Cortex of kidney (tissue), 1 donor: ENCODE measurements around the gene HOXB9.

Experiments used
- DNase-seq: peaks from one replicate; lab custom pipeline; 2025; lab: John Stamatoyannopoulos, UW

HOXB9 gene

DNA sequence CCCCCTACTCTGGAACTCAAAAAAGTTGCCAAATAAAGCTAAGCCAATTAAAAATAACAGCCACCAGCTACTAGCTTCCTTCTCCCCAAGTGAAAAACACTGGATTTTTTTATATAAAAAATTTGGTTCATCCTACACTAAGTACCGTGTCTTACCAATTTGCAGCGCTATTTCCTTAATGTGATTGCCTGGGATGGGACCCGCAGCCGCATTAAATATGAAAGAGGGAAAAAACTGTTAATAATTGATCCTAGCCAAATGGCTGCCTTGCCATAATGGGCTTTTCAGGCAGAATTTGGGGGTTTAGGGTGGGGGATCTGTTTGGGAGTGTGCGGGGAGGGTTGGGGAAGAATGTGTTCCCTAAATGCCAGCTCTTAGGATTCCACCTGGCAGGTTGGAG, 2.0 kb downstream of the HOXB9 start:
- no peak for DNase-seq

DNA sequence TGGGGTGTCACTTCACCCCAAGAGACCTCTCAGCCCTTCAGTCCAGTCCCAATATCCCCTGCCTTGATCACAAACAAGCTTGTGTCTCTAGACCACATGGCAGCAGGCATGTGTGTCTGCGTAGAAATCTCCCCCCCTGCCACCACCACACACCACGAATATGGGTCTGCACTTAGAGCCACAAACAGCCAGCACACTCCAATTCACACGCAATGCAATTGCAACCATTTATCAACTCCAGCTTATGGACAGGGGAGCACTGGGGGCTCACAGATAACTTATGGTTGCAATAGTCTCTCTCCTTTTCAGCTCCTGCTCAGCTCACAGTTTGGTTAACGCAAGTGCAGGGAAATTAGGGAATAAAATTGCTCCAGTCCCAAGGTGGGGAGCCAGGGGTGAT, 2.6 kb downstream of the HOXB9 start:
- no peak for DNase-seq

DNA sequence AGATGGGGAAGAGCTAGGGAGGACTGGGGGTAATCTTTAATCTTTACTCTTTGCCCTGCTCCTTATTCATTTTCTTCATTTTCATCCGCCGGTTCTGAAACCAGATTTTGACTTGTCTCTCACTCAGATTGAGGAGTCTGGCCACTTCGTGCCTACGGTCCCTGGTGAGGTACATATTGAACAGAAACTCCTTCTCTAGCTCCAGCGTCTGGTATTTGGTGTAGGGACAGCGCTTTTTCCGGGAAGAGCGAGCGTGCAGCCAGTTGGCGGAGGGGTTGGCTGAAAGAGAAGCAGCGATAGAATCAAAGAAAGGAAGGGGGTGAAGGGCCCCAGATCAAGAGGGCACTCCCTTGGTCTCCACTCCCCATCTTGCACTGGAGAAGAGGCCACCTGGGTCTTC, 3.3 kb downstream of the HOXB9 start:
- no peak for DNase-seq

DNA sequence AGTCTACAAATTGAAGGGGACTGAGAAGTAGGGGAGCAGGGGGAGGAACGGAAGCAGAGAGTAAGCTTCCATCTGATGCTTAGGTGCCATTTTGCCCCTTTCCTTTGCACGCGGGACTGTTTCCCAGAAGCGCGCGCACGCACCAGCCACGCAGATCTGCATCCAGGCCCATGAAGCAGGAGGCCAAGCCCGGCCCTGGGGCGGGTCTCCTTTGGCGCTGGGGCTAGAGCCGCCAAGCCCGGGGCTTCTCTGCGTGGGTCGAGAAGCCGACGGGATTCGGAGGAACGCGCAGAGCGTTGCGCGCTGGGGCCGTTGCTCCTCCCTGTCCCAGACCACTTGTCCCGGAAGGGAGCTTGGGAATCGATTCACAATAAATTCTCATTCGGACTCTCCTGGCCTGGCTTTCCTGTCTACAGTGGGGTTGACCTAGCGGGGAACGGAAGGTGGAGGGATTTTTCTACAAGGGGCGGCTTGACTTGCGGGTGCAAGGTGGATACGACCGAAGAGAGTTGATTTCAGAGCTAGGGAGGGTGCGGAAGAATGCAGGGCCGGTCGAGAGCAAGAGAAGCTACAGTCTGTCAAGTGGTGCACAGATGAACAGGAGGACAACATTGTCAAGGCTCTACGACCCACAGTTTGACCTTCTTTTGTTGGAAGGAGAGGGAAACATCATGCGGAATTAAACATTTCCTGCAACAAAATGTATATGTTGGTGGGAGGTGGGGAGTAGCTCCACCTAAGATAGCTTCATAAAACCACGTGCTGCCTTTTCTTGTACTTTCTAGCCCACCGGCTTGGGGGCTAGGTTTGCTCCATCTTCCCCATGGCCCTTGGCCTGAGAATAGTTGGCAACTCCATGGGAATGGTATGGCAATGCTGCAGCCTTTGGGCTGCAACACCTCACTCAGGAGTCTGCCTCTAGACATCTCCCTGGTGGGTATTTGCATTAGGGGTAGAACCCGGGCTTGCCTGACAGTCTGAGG, 4.5 kb downstream of the HOXB9 start:
- DNase-seq = no peak

DNA sequence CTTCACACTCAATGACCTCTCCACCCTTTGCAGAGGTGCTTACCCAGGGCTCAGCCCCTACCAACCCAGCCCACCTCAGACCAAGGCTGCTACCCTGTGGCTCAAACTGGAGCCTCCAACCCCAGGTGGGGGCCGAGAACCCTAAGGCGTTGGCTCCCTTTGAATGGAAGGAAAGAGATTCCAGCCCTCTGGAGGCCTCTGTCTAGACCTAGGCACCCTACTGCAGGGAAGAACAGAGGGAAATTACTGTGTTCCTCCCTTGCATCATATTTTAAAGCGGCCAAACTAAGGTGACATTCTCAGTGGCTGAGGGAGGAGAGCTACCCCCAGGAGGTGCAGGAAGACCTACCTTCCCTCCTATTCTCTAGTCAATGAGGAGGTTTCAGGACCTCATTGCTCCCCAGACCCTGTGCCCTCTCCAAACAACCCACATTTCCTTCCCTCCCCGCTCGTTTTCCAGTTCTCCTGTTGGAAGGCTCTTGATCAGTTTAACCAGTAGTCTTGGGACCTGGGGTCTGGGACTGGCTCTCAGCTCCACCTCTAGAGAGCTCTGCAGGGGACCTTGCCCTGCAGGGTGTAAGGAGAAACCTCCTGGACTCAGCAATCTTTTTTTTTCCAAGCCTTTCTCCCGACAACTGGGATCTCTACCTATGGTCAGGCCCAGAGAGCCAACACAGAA, 5.6 kb downstream of the HOXB9 start:
- DNase-seq = no peak

DNA sequence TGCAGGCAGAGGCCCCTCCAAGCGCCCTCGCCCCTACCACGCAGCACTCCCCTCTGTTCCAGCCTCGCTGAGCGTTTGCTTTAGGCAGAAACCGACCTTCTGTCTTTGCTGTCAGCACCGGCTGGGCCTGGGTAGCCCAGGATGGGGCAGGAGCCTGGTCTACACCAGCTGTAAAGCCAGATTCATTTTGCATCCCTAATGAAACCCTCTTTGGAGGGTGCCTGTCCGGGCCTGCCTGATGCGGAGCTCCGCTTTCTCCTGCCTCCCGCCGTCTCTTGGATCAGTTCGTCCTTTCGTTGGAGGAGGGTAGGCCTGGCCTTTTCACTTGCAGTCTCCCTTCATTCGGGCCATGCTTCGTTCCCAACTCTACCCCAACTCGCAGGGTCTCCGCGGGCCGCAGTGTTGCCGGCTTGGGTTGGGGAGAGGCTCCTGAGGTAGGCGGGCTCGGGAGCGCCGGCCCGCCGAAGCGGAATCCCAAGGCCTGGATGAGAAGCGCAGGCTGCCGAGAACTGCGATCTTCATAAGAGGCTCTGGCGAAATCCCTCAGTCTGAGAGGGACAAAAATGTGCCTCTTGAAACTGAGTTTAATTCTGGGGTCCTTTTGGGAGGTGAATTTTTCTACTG, 6.2 kb downstream of the HOXB9 start:
- DNase-seq = no peak

DNA sequence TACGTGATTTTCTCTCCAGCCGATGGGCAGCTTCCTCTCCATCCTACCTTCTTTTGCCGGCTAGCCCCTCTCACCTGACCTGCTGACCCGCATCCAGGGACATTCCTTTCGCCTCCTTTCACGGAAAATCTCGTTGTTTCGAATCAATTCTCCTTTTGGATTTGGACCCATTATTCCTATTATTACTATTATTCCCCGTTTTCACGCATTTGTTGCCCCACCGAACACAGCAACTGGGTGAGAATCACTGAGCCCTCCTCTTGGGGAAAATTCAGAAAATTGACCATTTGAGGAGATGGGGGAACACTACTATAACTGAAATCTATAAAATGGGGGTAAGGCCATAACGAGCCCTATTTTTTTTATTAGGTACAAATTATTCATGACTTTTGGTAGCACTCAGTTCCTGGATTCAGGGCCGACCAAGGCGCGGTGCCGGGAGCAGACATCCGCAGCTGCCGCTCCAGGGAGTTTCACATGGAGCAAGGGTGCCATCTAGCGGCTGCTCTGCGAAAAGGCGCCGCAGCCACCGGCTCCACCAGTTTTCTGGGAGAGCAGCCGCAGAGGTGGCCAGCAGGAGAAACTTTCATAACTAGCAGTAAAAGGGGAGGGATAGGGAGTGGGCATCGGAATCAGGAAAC, 7.8 kb downstream of the HOXB9 start:
- DNase-seq = no peak

DNA sequence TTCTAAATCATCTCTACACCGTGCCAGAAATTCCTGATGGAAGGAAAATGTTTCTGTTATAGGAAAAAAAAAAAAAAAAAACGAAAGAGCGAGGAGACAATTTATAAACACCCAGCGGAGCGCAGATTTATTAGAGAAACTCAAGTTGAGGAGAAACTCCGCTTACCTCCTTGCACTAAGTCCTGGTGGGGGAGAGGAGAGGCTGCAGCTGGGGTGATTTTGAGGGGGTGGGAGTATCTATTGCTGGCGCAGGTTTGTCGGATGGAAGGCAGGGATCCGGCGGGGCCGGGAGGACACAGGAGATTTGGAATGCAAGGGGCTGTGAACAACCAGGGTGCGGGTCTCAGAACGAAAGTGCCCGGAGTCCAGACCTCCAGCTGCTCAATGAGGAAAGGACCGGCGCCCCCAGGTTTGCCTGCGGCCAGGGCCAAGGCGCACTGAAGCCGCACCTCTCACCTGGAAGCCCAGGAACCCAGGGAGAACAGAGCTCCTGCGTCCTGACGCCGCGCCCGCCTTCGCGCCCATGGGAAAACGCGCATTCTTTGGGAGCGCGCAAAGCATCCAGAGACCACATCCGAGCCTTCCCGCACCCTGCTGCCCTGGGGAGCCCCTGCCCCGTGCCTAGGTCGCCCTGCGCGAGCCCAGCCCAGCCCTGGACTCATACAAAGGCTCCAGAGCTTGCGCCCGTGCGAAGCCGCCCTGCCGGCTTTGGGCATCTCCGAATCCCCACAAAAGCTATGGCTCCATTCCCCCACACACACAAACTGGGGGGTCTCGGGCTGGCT, 8.5 kb downstream of the HOXB9 start:
- DNase-seq = no peak

DNA sequence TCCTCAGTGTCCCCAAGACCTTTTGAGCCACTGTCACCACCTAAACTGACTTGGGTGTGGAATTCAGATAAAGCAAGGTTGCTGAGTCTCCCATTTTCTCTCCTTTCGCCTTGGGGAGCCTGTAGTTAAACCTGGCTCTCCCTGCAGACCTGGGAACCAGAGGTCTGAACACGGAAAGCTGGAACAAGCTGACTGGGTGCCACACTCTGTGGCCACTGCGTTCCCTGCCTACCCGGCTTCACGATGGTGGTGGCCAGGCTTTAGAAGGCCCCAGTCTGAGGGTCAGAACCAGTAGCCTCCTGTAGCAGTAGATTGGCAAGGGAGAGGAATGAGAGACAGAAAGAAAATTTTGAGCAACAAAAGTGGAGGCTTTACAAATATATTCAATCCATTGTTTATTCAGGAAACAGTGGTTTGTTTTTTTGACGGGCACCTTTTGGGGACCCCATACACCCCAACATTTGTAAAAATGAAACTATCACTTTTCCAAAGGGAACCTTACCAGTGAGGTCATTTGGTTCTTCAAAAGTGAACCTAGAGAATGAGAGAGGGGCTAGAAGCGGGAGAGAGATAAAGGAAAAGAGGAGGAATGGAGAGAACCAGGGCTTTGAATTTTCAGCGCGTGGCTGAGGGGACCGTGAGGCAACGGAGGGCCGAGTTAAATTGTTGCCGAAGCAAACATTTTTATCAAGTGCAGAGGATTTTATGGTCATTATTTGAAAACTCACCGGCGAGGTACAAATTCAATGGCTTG, 9.3 kb downstream of the HOXB9 start:
- DNase-seq = no peak

DNA sequence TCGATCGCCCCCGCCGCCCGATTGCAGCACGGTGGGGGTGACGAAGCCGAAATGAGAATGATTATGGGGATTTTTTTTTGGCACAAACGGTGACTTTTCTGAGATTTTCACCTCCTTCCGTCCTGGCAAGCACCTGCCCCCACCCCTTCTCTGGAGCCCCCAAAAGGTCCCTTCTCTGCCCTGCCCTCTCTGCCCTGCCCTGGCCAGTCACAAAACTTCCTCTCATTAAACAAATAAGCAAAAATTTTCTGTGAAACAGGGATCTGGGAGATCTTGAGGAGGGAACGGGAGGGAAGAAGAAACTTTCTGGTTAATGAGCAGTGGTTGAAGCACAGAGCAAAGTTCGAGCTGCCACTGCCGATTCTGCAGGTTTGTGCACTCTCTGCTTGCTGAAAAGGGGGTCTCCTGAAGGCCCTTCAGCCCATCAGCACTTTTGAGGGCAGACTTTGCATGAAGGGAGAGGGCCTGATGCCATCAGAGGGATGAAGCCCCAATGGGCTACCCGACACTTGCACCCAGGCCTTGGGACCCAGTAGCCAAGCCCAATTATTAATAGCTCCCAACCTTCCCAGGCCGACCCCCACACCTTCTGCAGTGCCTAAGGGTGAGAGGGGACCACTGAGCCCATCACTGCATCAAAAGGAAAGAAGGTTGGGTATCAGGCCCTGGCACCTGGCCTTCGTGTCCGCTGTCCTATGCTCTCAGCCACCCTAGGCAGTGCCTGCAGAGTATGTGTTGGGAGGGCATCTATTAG, 10.0 kb downstream of the HOXB9 start:
- no peak for DNase-seq

DNA sequence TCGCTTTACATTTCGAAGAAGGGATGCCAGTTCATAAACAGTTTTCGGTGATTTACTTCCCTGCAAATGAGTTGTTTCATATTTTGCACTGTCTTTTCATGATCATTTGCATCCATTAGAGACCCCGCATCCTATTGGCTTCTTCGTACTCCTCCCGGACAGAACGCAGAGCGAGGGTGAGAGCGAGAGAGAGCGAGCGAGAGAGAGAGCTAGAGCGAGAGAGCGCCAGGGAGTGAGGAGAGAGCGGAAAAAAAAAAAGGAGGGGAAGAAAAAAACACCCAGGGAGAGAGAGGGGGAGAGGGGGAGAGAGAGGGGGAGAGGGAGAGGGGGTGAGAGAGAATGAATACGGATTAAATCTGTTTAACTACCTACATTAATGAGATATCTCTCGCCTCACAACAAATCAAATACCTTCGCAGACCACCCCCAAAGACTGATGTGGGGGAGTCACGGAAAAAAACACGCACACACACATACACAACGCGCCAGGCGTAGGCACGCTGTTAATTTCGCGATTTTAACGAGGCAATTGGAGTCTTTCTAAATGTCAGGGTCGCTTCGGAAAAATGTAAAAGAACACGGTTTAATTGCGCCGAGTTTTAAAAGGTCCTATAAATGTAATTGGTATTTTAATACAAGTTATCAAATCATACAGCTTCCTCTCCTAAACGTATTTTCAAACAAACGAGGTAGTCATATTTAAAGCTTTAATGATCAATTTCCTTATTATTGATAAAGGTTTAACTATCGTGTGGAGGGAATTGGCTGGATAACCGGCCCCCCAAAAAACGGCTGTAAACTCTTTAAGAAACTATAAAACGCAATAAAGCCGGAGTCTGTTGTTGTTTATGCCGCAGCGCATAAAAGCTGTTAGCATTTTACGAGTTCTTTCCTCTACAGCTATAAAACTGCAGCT, 10.9 kb downstream of the HOXB9 start, which contains the start of gene HOXB8:
Gene HOXB8 (minus strand): TSS at position 246 of the 916 bp plus-strand sequence. CDS start 588 bp downstream, outside the sequence.
- no peak for DNase-seq

DNA sequence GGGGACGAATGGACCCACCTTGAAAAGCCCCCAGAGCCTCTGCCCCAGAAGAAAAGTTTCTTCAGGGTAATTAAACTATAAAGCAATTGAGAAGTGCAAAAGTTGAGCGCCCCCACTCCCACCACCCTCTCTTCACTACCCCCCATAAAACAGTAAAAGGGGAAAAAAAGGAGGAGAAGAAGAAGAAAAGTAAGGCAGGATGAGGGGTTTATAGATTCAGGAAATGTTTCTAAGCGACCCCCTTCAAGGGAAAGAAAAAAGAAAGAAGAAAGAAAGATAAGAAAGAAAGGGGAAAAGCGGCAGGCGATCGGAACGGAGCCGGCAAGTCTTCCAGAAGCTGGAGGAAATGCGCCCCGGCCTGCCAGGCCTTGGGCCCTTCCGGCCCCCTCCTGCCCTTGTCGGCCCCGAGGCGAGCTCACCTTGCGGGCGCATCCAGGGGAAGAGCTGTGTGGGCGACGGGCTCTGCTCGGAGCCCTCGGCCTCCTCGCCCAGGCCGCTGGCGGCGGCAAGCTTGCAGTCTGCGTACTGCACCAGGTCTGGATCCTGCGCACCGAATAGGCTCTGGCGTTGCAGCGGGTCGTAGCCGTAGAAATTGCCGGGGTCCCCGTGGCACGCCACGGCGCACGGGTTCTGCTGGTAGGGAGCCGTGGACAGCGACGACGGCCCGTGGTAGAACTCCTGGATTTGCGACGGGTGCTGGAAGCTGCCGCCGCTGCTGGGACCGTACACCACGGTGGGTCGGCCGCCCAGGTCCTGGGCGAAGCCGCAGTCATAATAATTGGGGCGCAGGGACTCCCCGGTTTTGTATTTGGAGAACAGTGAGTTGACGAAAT, 12.1 kb downstream of the HOXB9 start:
- no peak for DNase-seq

DNA sequence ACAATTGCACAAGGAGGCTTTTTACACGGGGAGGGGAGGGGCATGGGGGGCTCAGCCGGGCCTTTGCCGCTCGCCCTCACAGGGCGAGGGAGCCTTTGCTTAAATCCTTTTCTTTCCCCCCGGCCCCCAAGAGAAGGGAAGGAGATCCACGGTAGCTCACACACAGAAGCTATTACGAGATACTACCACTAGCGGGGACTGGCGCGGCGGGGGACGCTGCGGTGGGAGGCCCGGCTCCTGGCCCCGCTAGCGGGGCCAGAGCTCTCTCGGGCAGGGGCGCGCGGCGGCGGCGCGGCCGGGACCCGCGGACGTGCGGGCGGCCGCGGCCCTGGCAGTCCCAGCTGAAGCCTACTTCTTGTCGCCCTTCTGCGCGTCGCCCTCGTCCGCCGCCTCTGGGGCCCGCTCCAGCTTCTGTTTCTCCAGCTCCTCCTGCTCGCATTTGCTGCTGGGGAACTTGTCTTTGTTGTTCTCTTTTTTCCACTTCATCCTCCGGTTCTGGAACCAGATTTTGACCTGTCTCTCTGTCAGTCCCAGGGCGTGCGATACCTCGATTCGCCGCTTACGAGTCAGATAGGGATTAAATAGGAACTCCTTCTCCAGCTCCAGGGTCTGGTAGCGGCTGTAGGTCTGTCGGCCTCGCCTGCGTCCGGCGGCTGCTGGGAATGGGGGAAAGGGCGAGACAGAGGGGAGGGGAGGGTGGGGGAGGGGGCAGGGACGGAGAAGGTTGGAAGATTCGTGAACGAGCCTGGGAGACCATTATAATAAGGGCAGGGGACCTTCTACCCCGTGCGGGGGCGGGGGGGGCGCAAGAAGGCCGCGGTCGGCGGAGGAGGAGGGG, 13.1 kb downstream of the HOXB9 start:
- DNase-seq = no peak

DNA sequence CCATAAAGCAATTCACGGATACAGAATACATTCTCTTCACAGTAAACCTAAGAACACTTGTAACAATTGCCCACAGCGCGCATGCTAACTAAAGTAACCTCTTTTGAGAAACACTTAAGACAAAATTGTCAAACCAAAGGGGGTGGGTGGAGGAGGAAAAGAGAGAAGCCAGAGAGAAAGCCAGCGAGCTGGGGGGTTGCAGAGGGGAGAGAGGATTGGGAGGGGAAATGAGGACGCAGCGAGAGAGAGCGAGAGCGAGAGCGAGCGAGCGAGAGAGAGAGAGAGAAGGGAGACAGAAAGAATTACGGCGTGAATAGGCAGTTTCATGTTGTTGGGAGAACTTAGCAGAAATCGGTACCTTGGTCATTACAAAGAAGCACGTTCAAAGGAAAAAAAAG, 13.7 kb downstream of the HOXB9 start:
- DNase-seq = no peak

DNA sequence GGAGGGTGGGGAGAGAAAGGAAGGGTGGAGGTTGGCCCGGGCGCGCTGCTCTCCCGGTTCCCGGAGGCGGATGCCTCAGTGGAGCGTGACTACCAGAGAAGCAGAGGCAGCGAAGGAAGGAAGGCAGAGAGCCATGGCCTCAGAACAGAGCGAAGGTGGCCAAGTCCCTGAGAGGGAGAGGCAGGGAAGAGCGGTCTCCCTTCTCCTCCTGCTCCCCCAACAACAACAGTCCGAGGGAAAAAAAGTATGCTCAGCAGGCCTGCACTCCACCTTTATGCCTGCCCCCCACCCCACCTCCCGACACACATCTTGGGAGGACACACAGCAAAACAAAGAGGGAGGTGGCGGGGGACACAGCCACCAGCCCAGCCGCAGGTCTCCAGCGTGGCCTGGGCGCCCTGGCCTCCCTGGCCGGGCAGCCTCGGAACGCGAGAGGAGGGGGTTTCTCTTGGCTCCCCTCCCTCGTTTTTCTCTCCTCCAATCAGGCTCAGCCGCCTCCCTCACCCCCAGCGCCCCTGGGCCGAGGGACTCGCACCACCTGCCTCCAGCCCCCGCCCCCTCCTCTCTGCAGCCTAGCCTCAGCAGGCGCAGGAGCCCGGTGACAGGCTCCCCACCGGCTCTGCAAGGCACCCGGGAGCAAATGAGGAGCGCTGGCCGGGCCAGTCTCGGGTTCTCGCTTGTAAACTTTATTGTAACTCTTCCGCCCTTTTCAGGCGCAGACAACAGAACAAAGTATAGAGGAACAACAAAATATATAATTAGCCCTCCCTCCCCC, 14.3 kb downstream of the HOXB9 start:
- DNase-seq = no peak

DNA sequence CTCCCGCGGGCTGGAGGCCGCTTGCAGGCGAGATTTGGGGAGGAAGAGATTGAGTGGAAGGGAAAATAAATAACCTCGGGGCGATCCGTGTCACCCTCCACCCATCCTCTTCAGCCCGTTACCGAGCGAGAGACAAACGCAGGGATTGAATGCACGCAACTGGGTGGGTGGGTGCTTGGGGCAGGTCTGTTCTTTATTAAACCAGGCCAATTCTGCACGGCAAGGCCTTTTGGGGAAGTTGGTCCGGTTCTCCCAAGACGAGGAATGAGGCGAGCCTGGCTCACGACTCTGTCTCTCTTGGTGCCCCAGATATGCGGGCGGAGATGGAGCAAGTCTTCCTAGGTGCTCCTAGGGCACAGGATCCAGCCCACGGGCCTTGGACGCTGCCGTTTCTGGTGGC, 14.9 kb downstream of the HOXB9 start:
- DNase-seq = no peak
